Endodermal cell (in vitro differentiated cells): ENCODE results near the gene ATXN1. TPM values are rescaled to one million over a fixed set of nuclear protein-coding genes. Genes with fewer than 3 reads are reported as not detected.
A peak's percentile ranks its signal among the peaks of the same experiment; 100 is the strongest.

ENCODE experiments used
- DNase-seq: peaks from one replicate; pipeline ENCODE4 v3.0.0-alpha.2; 2017
- H3K27ac ChIP-seq: 2 replicates; pipeline ENCODE4 v1.5.1; 2013; ENCODE audit warnings: mild to moderate bottlenecking, low read depth, low read length, moderate library complexity
- H3K27me3 ChIP-seq: 2 replicates; pipeline ENCODE4 v1.6.1; 2013; ENCODE audit warnings: mild to moderate bottlenecking, low read length, moderate library complexity; ENCODE audit not compliant: insufficient read depth, control insufficient read depth, poor library complexity, severe bottlenecking
- H3K36me3 ChIP-seq: 2 replicates; pipeline ENCODE4 v1.7.0; 2013; ENCODE audit warnings: mild to moderate bottlenecking, low read length, moderate library complexity; ENCODE audit not compliant: control insufficient read depth, insufficient read depth
- H3K4me1 ChIP-seq: one replicate; pipeline ENCODE4 v1.7.0; 2013; ENCODE audit warnings: low read length; ENCODE audit not compliant: control insufficient read depth, insufficient read depth
- H3K4me3 ChIP-seq: 2 replicates; pipeline ENCODE4 v1.5.1; 2013; ENCODE audit warnings: mild to moderate bottlenecking, low read length, moderate library complexity
- H3K9ac ChIP-seq: 2 replicates; pipeline ENCODE4 v1.6.1; 2013; ENCODE audit warnings: mild to moderate bottlenecking, low read length, moderate library complexity; ENCODE audit not compliant: poor library complexity, severe bottlenecking; ENCODE audit errors: extremely low read depth
- H3K9me3 ChIP-seq: 2 replicates; pipeline ENCODE4 v1.6.1; 2013; ENCODE audit warnings: mild to moderate bottlenecking, low read length, moderate library complexity; ENCODE audit not compliant: control insufficient read depth
- H3K27ac Mint-ChIP-seq: 2 replicates; pipeline ENCODE4 v1.8.0; 2020; ENCODE audit warnings: mixed read lengths
- H3K27me3 Mint-ChIP-seq: 2 replicates; pipeline ENCODE4 v1.8.0; 2021; ENCODE audit warnings: mild to moderate bottlenecking, mixed read lengths; ENCODE audit not compliant: insufficient read depth
- H3K36me3 Mint-ChIP-seq: 2 replicates; pipeline ENCODE4 v1.8.0; 2020; ENCODE audit warnings: low read depth, mixed read lengths
- H3K4me1 Mint-ChIP-seq: 2 replicates; pipeline ENCODE4 v1.8.0; 2020; ENCODE audit warnings: mixed read lengths
- H3K4me3 Mint-ChIP-seq: 2 replicates; pipeline ENCODE4 v1.8.0; 2020; ENCODE audit warnings: mild to moderate bottlenecking, moderate library complexity, mixed read lengths
- H3K9me3 Mint-ChIP-seq: 2 replicates; pipeline ENCODE4 v1.8.0; 2020; ENCODE audit warnings: mild to moderate bottlenecking, mixed read lengths
- CTCF ChIP-seq: fragments of 200-600 bp; sonication (generic); conservative IDR thresholded peaks from 2 replicates; pipeline ENCODE4 v1.5.0; 2021; ENCODE audit warnings: antibody characterized with exemption, mild to moderate bottlenecking
- WGBS, 2 experiments: methylation state at CpG; one replicate each; pipeline versions ENCODE4 v1.1.5 to v1.1.7; 2013; ENCODE audit warnings: missing lambda C conversion rate in 2 of 2, mixed read lengths in 1 of 2; ENCODE audit not compliant: insufficient coverage in 1 of 2, insufficient read length in 1 of 2; 5-methylcytosine and 5-hydroxymethylcytosine counted together
- total RNA-seq, 2 donors: library from RNA; stranded (reverse); fragmentation: NEBNext Ultra II Directional in 1 of 2; extraction: Animal tissue kit (Norgen Biotek cat#: 25700) in 1 of 2; gene quantifications; 2 replicates in 1 of 2; 3 replicates in 1 of 2; pipeline ENCODE4 v1.2.1, GENCODE V29; 2021

The ATXN1 gene
- total RNA-seq, 2 donors from 2014 or later = 10.4 to 15.9 TPM

GRCh38 chr6:16418151-16418550 lies 343.1 kb downstream of the ATXN1 start:
- no peak for DNase-seq
- Histone ChIP-seq H3K27ac (no peak overlapping the region), H3K9me3 (no peaks in the 10 kb centered on the region), H3K27me3 (no peaks in the 10 kb centered on the region), H3K9ac (no peak overlapping the region), H3K4me3 (no peak overlapping the region), H3K4me1 (no peaks in the 10 kb centered on the region), H3K36me3 (no peaks in the 10 kb centered on the region)
- Mint-ChIP-seq H3K4me1 (peaks cover 12% of the 10 kb centered on the region), H3K9me3 (no peaks in the 10 kb centered on the region), H3K36me3 (no peaks in the 10 kb centered on the region), H3K27ac (no peak overlapping the region), H3K27me3 (no peaks in the 10 kb centered on the region), H3K4me3 (no peak overlapping the region)
- WGBS, 2 experiments = 87 to 100% methylated on average over 1 to 2 of the region's 2 CpGs
- no peak for TF ChIP-seq CTCF

- 92 to 94% methylated on average over 4 to 6 of the region's 6 CpGs for WGBS, 2 experiments
- H3K4me1 ChIP-seq = no peaks in the 10 kb centered on the region
- Mint-ChIP-seq H3K9me3 (no peaks in the 10 kb centered on the region), H3K27ac (no peak overlapping the region), H3K27me3 (no peaks in the 10 kb centered on the region), H3K4me3 (no peak overlapping the region), H3K36me3 (no peaks in the 10 kb centered on the region), H3K4me1 (peaks cover 11% of the 10 kb centered on the region)
- no peak overlapping the region for H3K4me3 ChIP-seq
- H3K36me3 ChIP-seq = no peaks in the 10 kb centered on the region
- H3K27ac ChIP-seq = no peak overlapping the region
- DNase-seq = no peak
- H3K9me3 ChIP-seq = no peaks in the 10 kb centered on the region
- TF ChIP-seq CTCF = no peak
- no peak overlapping the region for H3K9ac ChIP-seq
- no peaks in the 10 kb centered on the region for H3K27me3 ChIP-seq
Observed at GRCh38 chr6:16415677-16416076, 345.6 kb downstream of the ATXN1 start.

DNA sequence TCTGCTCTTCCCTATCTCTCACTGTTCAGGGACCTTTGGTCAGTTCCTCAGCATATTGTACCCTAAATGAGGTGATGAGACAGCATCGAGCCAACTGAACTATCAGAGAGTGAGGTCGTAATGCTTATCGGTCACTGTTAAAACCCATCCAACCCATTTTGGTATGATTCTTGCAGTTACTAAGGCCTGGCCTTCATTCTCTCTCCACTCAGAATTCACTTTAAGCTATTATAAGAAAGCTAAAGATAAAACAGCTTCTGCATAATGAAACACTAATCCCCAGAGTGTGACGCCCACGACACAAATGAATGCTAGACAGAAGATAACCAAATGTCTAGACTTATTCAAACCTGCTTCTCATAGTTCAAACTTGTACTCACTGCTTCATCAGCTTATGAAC lies 347.1 kb downstream of the ATXN1 start:
- H3K4me1 ChIP-seq = peaks cover 2% of the 10 kb centered on the region
- H3K27me3 Mint-ChIP-seq = no peaks in the 10 kb centered on the region
- no peak overlapping the region for H3K4me3 Mint-ChIP-seq
- no peaks in the 10 kb centered on the region for H3K36me3 ChIP-seq
- no peak overlapping the region for H3K9ac ChIP-seq
- peak overlapping the region; percentile 66 for H3K27ac ChIP-seq
- H3K4me3 ChIP-seq = no peak overlapping the region
- 90 to 93% methylated on average over 4 to 5 of the region's 5 CpGs for WGBS, 2 experiments
- H3K4me1 Mint-ChIP-seq = peaks cover 15% of the 10 kb centered on the region
- no peaks in the 10 kb centered on the region for H3K27me3 ChIP-seq
- no peaks in the 10 kb centered on the region for H3K9me3 ChIP-seq
- no peak for DNase-seq
- no peak for TF ChIP-seq CTCF
- no peaks in the 10 kb centered on the region for H3K36me3 Mint-ChIP-seq
- H3K9me3 Mint-ChIP-seq = no peaks in the 10 kb centered on the region
- H3K27ac Mint-ChIP-seq = no peak overlapping the region
